Measurements from ENCODE around the gene BEND7. TPM values are rescaled to one million over a fixed set of nuclear protein-coding genes. Genes with fewer than 3 reads are reported as not detected.

BEND7 gene
- total RNA-seq, 4 donors from 2014 or later: 14.7 to 27.4 (median 20.1) TPM

GRCh38 chr10:13529714-13529973 lies 830 bp upstream of the BEND7 start:
- WGBS: 61% methylated on average over 8 of the region's 8 CpGs
- peak overlapping the region; percentile 79 to 81 (median 80) for H3K27ac ChIP-seq (replicated peaks in 1 of 4)

GRCh38 chr10:13528123-13528874 lies 515 bp downstream of the BEND7 start:
- intact Hi-C loops (cut with DNase I): loop anchor here (5.0 kb wide), 1 partner anchor 59 kb away; the partner anchor contains the start of gene PRPF18
- peak overlapping the region; percentile 84 to 88 (median 86) for H3K27ac ChIP-seq (replicated peaks in 1 of 4)

More at GRCh38 chr10:13529714-13529973, 830 bp upstream of the BEND7 start:
- Histone ChIP-seq H3K27me3 (no peaks in the 10 kb centered on the region), H3K4me3 (peak overlapping the region; percentile 60 to 81 (median 70)), H3K9me3 (no peaks in the 10 kb centered on the region), H3K4me1 (peaks cover 12 to 36% (median 30%) of the 10 kb centered on the region in 4 donors), H3K36me3 (no peaks in the 10 kb centered on the region)
- TF ChIP-seq POLR2AphosphoS5 (IDR thresholded peaks at IDR 0.05): no peak
- no peak for TF ChIP-seq EP300 (IDR thresholded peaks at IDR 0.05)
- no peak for TF ChIP-seq CTCF (IDR thresholded peaks at IDR 0.05)
- no peak for TF ChIP-seq POLR2A (IDR thresholded peaks at IDR 0.05; ENCODE audit: low read depth)
- intact Hi-C loops (cut with DNase I): loop anchor here (5.0 kb wide), 1 partner anchor 58 kb away; the partner anchor contains the start of gene PRPF18
- DNase-seq (ENCODE audit: extremely low spot score): no peak

GRCh38 chr10:13527864-13528122 lies 1.0 kb downstream of the BEND7 start:
- no peaks in the 10 kb centered on the region for H3K27me3 ChIP-seq
- peaks cover 12 to 36% (median 30%) of the 10 kb centered on the region in 4 donors for H3K4me1 ChIP-seq
- TF ChIP-seq EP300 (IDR thresholded peaks at IDR 0.05): no peak
- TF ChIP-seq POLR2AphosphoS5 (IDR thresholded peaks at IDR 0.05): no peak
- 11% methylated on average over 5 of the region's 5 CpGs for WGBS
- H3K36me3 ChIP-seq: peaks cover 0 to 4% (median 0%) of the 10 kb centered on the region in 4 donors
- no peaks in the 10 kb centered on the region for H3K9me3 ChIP-seq
- H3K27ac ChIP-seq (replicated peaks in 1 of 4): peak overlapping the region; percentile 84 to 88 (median 86)
- H3K4me3 ChIP-seq: peak overlapping the region; percentile 68 to 81 (median 74)
- DNase-seq (ENCODE audit: extremely low spot score): no peak
- intact Hi-C loops (cut with DNase I): loop anchor here (5.0 kb wide), 1 partner anchor 60 kb away; the partner anchor contains the start of gene PRPF18

More at GRCh38 chr10:13528123-13528874, 515 bp downstream of the BEND7 start:
- peaks cover 12 to 36% (median 30%) of the 10 kb centered on the region in 4 donors for H3K4me1 ChIP-seq
- TF ChIP-seq POLR2AphosphoS5 (IDR thresholded peaks at IDR 0.05) (no peak), CTCF (IDR thresholded peaks at IDR 0.05) (no peak), EP300 (IDR thresholded peaks at IDR 0.05) (no peak), POLR2A (IDR thresholded peaks at IDR 0.05; ENCODE audit: low read depth) (no peak)
- H3K4me3 ChIP-seq: peak overlapping the region; percentile 68 to 81 (median 74)
- no peak for DNase-seq (ENCODE audit: extremely low spot score)
- peaks cover 0 to 4% (median 0%) of the 10 kb centered on the region in 4 donors for H3K36me3 ChIP-seq
- no peaks in the 10 kb centered on the region for H3K27me3 ChIP-seq
- WGBS: under 1% methylated on average over 32 of the region's 104 CpGs
- no peaks in the 10 kb centered on the region for H3K9me3 ChIP-seq

GRCh38 chr10:13526948-13527863 lies 1.6 kb downstream of the BEND7 start:
- no peak for DNase-seq (ENCODE audit: extremely low spot score)
- peaks cover 0 to 4% (median 0%) of the 10 kb centered on the region in 4 donors for H3K36me3 ChIP-seq
- no peaks in the 10 kb centered on the region for H3K27me3 ChIP-seq
- no peak for TF ChIP-seq EP300 (IDR thresholded peaks at IDR 0.05)
- no peak for TF ChIP-seq CTCF (IDR thresholded peaks at IDR 0.05)
- TF ChIP-seq POLR2AphosphoS5 (IDR thresholded peaks at IDR 0.05): no peak
- TF ChIP-seq POLR2A (IDR thresholded peaks at IDR 0.05; ENCODE audit: low read depth): no peak
- peak overlapping the region; percentile 68 to 81 (median 74) for H3K4me3 ChIP-seq
- no peaks in the 10 kb centered on the region for H3K9me3 ChIP-seq
- WGBS: 34% methylated on average over 10 of the region's 10 CpGs
- H3K4me1 ChIP-seq: peaks cover 12 to 36% (median 30%) of the 10 kb centered on the region in 4 donors
- H3K27ac ChIP-seq (replicated peaks in 1 of 4): peak overlapping the region; percentile 84 to 88 (median 86)
- intact Hi-C loops (cut with DNase I): loop anchor here (5.0 kb wide), 1 partner anchor 60 kb away; the partner anchor contains the start of gene PRPF18

- Histone ChIP-seq H3K4me3 (no peak overlapping the region), H3K36me3 (peaks cover 0 to 4% (median 2%) of the 10 kb centered on the region in 4 donors), H3K27ac (replicated peaks in 1 of 4) (no peak overlapping the region), H3K27me3 (no peaks in the 10 kb centered on the region), H3K9me3 (no peaks in the 10 kb centered on the region), H3K4me1 (peaks cover 12 to 36% (median 30%) of the 10 kb centered on the region in 4 donors)
- DNase-seq (ENCODE audit: extremely low spot score): no peak
- intact Hi-C loops (cut with DNase I): loop anchor here (5.0 kb wide), 1 partner anchor 62 kb away; the partner anchor contains the start of gene PRPF18
- 78% methylated on average over 3 of the region's 3 CpGs for WGBS
- TF ChIP-seq POLR2AphosphoS5 (IDR thresholded peaks at IDR 0.05): no peak
- no peak for TF ChIP-seq CTCF (IDR thresholded peaks at IDR 0.05)
- no peak for TF ChIP-seq EP300 (IDR thresholded peaks at IDR 0.05)
- no peak for TF ChIP-seq POLR2A (IDR thresholded peaks at IDR 0.05; ENCODE audit: low read depth)
Observed at GRCh38 chr10:13525663-13526062, 3.2 kb downstream of the BEND7 start.
